ENCODE data around the gene PGP.

Gene PGP

DNA sequence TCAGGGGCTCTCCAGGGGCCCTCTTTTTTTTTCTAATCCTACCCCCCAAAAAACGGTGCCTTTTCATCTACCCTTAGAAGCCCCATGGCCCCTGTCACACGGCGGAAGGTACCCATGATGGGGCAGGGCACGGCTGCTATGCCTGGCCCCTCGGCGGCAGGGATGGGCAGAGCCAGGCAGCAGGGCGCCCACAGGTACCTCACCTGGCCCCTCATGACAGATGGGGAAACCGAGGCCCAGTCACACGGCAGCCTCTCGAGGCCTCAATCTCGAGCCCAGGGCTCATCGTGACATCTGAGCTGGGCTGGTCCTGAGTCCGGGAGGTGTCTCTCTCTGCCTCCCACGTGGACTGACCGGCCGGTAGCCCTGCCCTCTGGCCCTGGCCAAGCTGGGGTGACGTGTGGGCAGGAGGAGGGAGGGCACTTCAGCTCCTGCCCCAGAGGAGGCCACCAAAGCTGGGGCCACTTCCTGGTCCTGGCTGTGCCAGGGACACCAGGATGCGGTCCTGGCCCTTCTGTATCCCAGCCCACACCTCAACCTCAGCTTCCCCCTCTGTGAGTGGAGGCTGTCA, 47.5 kb downstream of the PGP start:
- H3K27me3 ChIP-seq (replicated peaks) = no peaks in the 10 kb centered on the region
- in situ Hi-C loops (cut with HindIII; ENCODE audit: low pct_ligation_motif_present, low sequenced_read_pairs) = loop anchor here (10.0 kb wide), 1 partner anchor 92 kb away; no protein-coding TSS in a partner anchor
- peaks cover 47% of the 10 kb centered on the region for H3K36me3 ChIP-seq (replicated peaks)
- no peak overlapping the region for H3K4me3 ChIP-seq (ENCODE audit: low read depth, low read length)
- TF ChIP-seq, protein P1, sequence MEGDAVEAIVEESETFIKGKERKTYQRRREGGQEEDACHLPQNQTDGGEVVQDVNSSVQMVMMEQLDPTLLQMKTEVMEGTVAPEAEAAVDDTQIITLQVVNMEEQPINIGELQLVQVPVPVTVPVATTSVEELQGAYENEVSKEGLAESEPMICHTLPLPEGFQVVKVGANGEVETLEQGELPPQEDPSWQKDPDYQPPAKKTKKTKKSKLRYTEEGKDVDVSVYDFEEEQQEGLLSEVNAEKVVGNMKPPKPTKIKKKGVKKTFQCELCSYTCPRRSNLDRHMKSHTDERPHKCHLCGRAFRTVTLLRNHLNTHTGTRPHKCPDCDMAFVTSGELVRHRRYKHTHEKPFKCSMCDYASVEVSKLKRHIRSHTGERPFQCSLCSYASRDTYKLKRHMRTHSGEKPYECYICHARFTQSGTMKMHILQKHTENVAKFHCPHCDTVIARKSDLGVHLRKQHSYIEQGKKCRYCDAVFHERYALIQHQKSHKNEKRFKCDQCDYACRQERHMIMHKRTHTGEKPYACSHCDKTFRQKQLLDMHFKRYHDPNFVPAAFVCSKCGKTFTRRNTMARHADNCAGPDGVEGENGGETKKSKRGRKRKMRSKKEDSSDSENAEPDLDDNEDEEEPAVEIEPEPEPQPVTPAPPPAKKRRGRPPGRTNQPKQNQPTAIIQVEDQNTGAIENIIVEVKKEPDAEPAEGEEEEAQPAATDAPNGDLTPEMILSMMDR (IDR thresholded peaks at IDR 0.05; ENCODE audit: low read depth, low read length, missing control alignments) = no peak
- DNase-seq = no peak
- no peak overlapping the region for H3K27ac ChIP-seq

DNA sequence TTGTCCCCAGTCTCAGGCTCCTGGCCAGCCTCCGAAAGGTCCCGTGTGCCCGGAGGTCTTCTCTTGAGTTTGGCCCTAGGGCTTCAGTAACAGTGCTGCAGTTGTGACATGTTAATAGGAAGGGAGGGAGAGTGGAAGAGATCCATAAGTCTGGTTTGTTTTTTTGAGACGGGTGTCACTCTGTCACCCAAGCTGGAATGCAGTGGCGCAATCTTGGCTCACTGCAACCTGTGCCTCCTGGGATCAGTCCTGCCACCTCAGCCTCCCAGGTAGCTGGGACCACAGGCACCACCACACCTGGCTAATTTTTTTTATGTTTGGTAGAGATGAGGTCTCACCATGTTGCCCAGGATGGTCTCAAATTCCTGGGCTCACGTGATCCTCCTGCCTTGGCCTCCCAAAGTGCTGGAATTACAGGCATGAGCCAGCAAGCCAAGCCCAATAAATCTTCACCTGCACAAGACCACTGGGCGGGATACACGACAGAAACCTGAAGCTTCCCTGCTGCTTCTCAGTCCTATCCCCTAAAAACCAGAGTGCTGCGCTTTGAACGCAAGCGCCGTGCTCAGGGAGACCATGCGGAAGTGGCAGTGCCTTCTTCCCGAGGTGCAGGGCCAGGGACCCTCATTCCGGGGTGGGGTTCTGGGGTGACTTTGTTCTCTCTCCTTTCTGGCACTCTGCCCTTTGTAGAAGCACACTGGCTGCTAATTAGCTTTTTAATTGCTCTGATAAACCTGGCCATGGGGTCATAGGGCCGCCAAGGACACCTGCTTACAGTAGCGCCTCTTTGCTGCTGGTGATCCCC, 48.2 kb downstream of the PGP start:
- H3K27me3 ChIP-seq (replicated peaks) = no peaks in the 10 kb centered on the region
- TF ChIP-seq, protein P1 (IDR thresholded peaks at IDR 0.05; ENCODE audit: low read depth, low read length, missing control alignments) = no peak
- H3K4me3 ChIP-seq (ENCODE audit: low read depth, low read length) = no peak overlapping the region
- H3K27ac ChIP-seq = no peak overlapping the region
- in situ Hi-C loops (cut with HindIII; ENCODE audit: low pct_ligation_motif_present, low sequenced_read_pairs) = loop anchor here (10.0 kb wide), 1 partner anchor 92 kb away; no protein-coding TSS in a partner anchor
- peaks cover 40% of the 10 kb centered on the region for H3K36me3 ChIP-seq (replicated peaks)
- DNase-seq = no peak

DNA sequence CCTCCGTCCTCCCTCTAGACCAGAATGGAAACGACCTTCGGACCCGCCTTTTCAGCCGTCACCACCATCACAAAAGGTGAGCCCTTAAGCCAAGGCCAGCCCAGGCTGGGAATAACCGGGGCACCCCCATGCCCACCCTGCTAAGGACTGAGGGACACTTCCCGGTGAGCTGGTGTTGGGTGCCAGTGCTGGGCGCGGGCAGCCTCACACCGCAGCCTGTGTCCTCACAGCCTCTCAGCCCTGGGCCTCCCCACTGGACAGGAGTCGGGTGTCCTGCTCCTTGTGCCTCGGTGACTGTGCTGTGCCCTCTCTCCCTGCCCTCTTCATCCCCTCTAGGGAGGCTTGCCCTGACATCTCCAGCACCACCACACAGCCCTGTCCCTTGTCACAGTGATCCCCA, 48.8 kb downstream of the PGP start:
- TF ChIP-seq, protein P1 (IDR thresholded peaks at IDR 0.05; ENCODE audit: low read depth, low read length, missing control alignments) = no peak
- Histone ChIP-seq H3K27me3 (replicated peaks) (no peaks in the 10 kb centered on the region), H3K4me3 (ENCODE audit: low read depth, low read length) (no peak overlapping the region), H3K36me3 (replicated peaks) (peaks cover 37% of the 10 kb centered on the region), H3K27ac (no peak overlapping the region)
- no peak for DNase-seq
- in situ Hi-C loops (cut with HindIII; ENCODE audit: low pct_ligation_motif_present, low sequenced_read_pairs) = loop anchor here (10.0 kb wide), 1 partner anchor 91 kb away; no protein-coding TSS in a partner anchor

DNA sequence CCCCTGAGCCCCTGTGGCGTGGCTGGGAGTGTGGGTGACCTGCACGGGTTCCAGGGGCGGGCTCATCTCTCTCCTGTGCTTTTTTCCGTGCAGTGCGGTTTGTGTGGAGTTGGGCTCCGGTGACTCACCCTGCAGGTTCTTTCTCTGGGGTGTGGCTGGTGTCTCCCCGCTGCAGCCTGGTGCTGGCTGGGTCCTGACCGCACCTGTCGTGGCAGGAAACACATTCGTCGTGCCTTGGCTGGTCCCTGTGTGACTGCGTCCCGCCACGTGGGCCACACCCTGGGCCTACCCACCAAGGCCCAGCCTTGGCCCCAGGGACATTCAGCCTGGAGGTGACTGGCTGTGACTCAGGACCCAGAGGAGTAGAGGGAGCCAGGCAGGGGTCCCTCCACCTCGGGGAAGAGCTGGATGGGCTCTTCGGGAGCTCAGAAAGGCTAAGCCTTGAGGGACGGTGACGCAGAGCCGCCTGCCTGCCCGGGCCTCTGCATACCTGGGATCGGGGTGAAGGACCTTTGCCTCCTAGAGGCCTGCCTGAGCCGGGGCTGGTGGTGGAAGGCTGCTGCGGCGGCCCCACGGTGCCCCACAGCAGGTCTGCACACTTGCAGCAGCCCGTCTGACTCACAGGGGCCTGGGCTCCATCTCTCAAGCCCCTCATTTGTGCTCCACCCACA, 51.3 kb downstream of the PGP start:
- TF ChIP-seq, protein P1 (IDR thresholded peaks at IDR 0.05; ENCODE audit: low read depth, low read length, missing control alignments) = no peak
- DNase-seq = no peak
- no peak overlapping the region for H3K27ac ChIP-seq
- no peaks in the 10 kb centered on the region for H3K27me3 ChIP-seq (replicated peaks)
- peaks cover 33% of the 10 kb centered on the region for H3K36me3 ChIP-seq (replicated peaks)
- in situ Hi-C loops (cut with HindIII; ENCODE audit: low pct_ligation_motif_present, low sequenced_read_pairs) = loop anchor here (10.0 kb wide), 1 partner anchor 89 kb away; no protein-coding TSS in a partner anchor
- no peak overlapping the region for H3K4me3 ChIP-seq (ENCODE audit: low read depth, low read length)

DNA sequence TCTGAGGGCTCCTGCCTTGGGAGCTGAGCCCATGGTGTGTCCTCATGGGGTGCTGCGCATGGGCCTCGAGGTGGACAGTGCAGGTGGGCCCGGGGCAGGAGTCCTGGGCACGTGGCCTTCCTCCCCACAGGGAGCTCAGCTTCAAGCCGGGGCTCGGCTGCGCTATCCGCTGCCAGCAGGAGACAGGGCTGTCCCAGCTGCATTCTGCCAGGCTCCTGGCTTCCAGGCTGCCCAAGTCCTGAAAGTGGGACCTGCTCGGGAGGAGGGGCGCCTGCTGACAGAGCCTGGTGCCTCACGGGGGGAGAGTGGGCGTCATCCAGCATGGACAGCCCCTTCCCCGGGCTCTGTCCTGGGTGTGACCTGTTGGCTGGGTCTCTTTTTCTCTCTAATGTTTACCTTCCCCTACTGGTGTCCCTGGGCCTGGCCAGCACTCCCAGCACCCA, 51.9 kb downstream of the PGP start:
- Histone ChIP-seq H3K27me3 (replicated peaks) (no peaks in the 10 kb centered on the region), H3K27ac (no peak overlapping the region), H3K4me3 (ENCODE audit: low read depth, low read length) (no peak overlapping the region), H3K36me3 (replicated peaks) (peaks cover 27% of the 10 kb centered on the region)
- no peak for DNase-seq
- TF ChIP-seq, protein P1 (IDR thresholded peaks at IDR 0.05; ENCODE audit: low read depth, low read length, missing control alignments) = no peak
- in situ Hi-C loops (cut with HindIII; ENCODE audit: low pct_ligation_motif_present, low sequenced_read_pairs) = loop anchor here (10.0 kb wide), 1 partner anchor 88 kb away; no protein-coding TSS in a partner anchor

Measured in brain microvascular endothelial cell (primary cell).